Tongue (tissue), 2 donors: Measurements from ENCODE around the gene TRAF3IP3. TPM values are rescaled to one million over a fixed set of nuclear protein-coding genes. Genes with fewer than 3 reads are reported as not detected.

Experiments used
- DNase-seq: peaks from one replicate; pipeline ENCODE4 v3.0.0-alpha.2; 2015
- total RNA-seq: library from RNA; depleted of rRNA; stranded (reverse); fragments of >200 nt; gene quantifications from one replicate; pipeline ENCODE4 v1.2.3, GENCODE V29; 2014

Gene TRAF3IP3
- total RNA-seq, 1 donor from 2014 or later, result 3.4 TPM

DNA sequence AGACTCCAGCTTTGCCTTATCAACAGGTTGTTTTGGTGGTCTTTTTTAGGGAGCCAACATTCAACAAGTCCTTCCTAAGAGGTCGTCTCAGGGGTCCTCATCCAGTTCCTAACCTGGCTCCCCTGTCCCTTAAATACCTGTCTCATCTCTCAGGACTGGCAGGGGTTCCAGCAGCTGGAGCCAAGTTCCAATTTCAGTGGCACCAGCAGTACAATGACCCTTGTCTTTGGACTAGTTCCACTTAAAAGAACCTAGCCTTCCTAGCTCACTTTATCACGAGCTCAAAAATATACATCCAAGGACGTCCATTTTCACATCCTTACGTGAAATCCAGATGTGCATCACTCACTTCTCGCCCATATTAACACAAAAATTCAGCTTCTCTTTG lies 18.7 kb upstream of the TRAF3IP3 start:
- DNase-seq, result no peak

DNA sequence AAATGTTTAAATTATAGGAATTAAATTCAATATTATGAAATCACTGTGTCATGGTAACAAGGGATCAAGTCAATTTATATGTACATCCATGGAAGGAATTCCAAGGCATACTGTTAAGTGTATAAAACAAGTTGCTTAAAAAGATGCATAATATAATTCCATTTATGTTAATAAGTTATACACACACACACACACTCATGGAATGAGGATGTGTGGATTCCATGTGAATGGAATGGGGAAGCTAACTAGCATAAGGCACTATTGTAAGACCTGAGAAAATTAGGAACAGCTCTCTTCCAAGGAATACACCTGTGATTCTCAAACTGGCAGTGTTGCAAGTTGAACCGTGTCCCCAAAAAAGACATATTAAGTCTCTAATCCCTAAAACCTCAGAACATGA lies 17.6 kb upstream of the TRAF3IP3 start:
- no peak for DNase-seq

DNA sequence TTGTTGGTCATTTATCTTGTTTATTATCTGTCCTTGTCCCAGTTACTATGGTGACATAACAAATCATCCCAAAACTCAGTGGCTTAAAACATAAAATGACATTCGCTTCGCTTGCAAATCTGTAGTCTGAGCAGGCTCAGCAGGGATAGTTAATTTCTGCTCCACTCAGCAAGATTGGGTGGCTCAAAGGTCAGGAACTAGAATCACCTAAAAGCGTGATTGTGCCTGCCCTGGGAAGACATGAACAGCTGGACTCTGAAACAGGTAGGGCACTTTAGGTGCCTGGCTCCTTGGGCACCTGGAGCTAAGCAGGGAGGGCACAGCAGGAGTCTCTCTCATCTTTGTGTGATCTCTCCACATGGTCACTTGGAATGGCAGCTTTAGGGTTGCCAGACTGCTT lies 14.7 kb upstream of the TRAF3IP3 start:
- no peak for DNase-seq

DNA sequence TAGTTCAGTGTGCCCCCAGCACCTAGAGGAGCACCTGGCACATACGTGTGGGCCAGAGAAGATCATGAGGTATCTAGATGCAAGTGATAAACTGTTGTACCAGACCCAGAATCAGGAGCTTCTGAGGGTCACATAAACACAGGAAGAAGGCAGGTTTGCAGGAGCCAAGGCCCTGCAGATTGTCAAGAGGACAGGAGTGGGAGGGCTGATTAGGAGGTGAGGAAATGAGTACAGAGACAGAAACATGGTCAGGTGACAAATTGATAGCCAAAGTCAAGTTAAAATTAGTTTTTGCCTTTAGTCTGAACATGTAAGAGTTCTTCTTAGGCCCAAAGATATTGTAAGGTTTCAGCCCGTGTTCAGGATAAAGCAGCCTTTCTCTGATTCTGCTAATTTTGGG lies 14.0 kb upstream of the TRAF3IP3 start:
- DNase-seq, result no peak

DNA sequence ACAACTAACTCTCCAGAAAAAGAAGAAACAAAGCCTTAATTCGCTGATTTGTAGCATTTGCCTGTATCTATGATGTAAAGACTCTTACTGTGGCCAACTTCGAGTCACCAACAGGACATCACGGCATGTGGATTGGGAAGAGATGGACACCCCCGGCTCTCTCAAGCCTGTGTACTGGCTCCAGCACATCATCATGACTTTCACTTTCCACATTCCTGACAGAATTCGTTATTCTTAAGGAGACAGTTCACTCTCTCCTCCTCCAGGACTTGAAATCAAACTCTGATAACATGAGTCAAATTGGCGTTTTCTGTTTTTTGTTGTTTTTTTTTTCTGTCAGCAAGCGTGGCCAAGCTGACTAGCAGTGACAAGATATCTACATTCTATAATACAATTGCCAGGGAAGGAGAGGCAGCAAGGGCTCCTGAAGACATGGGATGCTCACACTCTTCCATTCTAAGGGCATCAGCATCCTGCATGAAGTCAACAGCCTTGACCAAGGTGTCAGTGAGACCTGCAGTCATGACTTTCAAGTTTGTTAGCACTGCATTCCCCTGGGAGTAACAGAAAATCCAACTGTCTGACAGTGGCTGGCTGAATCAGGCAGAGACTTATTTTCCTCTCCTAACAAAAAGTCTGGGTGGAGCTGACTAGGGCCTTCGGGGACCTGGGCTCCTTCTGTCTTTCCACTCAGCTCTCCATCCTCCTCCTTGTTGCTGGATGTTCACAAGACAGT lies 13.3 kb upstream of the TRAF3IP3 start:
- DNase-seq, result no peak

DNA sequence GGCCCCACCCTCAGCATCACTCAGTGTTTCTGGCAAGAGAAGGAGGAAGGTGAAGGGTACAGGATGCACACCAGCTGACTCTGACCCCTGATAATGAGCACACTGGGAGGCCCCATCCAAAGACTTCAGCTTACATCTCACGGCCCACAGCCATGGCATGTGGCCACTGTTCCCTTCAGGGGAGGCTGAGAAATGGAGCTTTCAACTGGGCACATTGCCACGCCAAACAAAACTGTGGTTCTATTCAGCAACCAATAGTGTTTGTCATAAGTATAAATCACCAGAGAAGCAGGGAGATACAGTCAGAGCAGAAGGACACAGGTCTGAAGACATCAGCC lies 12.7 kb upstream of the TRAF3IP3 start:
- DNase-seq, result no peak

DNA sequence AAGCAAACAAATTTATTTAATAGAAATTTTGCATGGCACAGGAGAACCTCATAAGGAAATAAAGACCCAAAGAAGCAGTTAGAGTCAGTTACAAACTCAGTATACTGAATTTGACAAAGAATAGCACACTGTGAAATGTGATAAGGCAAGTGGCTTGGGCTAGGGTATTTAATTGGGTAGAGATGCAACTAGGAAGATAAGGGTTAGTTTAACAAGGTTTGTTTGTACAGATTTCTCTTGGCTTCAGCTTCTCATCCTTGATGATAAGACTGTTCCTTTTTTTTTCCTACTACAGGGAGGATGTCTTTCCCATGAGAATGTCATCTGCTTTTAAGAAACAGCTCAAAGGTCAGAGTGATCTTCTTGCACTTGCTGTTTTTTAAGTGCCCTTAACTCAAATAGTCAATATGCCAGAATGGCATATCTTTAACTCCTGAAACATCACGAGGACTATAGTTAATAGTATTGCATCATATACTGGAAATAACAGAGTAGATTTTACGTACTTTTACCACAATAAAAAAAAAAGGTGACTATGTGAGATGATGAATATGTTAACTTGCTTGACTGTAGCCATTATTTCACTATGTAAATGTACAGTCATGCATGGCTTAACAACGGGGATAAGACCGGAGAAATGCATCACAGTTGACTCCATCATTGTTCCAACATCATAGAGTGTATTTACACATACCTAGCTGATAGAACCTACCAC lies 9.2 kb upstream of the TRAF3IP3 start:
- no peak for DNase-seq

DNA sequence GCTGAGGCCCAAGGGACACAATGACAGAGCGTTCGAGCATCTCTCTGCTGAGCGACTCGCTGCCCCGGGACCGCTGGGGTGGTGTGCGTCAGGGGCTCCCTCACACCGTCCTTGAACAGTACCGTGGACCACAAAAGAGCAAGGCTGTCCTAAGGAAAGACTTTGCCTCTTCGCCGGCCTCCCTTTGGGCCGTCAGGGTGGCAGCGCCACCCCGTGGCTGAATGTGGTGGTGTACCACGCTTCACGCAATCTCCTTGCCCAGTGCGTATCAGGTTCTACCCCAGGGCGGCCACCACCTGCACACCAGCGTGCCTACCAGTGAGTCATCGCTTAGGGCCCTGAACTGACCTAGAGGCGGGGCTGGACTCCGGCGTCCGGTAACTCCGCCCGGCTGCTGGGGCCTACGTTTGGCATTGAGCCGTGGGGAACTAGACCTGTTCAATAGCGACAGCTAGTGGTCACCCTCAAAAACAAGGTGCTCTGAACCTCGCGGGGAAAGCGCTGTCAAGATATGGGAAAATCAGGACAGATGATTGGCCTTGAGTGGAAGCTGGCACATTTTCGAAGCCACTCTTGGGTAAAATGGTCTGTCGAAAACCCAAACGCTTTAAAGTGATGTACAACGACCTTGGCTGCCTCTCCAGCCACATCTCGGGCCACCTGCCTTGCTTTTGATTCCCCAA lies 8.1 kb upstream of the TRAF3IP3 start:
- DNase-seq, result peak; percentile 89

DNA sequence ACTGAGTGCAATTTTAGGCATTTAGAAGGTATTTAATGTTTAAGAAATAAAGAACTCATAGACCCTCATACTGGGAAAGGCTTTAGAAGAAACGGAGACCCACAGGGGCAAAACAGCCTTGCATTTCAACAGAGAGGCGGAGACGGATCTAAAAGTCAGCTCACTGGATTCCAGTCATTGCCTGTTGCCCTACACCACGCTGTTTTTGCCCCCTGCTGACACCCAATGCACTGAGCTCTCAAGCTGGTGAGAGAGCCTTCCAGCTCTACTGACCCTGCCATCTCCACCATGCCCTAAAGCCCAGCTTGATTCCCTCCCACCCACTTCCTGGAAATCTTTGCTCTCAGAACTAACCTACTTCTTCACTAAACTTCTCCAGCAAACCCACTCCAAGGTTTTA lies 7.2 kb upstream of the TRAF3IP3 start:
- DNase-seq, result no peak

DNA sequence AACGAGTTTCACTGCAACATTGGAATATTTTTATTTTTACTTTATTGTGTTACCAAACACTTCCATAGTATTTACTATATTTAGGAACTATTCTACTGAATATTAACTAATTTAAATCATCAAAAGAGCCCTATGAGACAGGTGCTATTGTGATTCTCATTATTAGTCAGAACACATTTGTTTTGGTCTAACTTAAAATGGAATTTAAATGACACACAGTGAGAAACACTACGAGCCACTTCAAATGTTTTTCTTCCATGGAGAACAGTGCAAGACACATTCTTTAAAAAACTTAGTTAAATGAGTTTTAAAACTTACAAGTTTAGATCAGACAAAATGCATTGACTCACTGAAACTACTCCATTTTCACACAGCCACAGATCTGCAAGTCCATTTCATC lies 6.6 kb upstream of the TRAF3IP3 start:
- no peak for DNase-seq

DNA sequence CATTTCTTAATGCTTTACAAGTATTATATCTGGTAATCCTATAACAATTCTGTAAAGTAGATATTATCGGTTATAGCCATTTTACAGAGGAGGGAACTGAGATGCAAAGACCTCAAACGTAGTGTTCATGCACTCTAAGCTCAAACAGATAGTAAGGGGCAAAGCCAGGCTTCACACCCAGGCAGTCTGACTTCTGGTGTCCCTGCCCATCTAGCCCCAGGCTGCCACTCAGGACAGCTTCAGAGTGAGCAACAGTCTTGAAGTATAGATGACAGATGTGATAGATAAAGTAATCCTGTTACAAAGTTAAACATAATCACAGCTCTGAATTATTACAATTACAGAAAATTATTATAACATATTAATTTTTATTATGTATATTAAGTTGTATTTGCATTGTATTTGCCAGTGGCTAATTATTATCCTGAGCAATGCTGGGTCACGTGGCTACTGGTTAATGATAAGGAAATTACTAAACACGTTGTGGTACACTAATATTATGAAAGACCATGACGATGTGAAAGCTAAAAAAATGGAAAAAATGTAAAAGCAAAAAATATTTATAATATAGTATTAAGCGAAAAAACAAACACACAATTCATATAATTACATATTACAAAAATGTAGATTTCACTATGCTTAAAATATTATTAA lies 6.1 kb upstream of the TRAF3IP3 start:
- no peak for DNase-seq

DNA sequence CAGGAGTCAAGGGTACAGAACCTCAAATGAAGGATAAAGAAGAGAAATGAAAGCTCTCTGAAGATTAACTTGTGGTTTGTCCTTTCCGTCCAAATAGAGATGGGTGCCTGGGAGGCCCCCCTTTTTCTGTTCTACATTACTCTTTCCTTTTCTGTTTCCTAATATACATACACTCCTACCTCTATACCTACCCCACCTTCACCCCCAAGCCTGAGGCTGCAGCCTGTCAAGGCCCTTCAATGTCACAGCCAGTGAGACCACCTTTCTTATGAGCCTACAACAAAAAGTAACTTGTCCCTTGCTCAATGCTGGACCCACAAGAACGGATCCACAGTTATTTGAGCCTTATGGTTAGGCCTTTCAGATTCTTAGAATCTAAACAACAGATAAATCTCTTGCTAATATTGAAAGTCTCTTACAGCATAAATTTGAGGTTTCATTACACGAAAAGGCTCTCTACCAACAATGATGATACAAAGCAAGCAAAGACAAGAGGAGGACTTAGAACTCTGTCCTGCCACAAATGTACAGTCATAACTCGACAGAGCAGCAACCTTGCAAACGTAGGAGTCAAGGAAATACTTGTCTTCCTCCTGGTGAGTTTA lies 4.1 kb upstream of the TRAF3IP3 start:
- no peak for DNase-seq

DNA sequence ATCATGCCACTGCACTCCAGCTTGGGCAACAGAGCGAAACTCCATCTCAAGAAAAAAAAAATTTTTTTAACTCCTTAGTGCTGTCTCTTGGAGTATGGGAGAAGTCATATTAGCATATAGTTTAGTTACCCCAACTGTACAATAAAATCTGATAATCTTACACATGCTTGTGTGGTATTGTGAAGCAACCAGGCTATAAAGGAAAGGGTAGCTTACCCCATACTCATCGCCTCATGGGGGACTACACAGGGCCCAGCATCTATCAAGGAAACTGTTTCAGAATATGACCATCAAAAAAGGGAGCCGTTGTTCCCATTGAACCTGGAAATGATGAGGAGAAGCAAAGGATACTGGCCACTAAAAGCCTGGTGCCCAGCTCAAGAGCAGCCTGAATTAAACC lies 3.0 kb upstream of the TRAF3IP3 start:
- DNase-seq, result no peak

DNA sequence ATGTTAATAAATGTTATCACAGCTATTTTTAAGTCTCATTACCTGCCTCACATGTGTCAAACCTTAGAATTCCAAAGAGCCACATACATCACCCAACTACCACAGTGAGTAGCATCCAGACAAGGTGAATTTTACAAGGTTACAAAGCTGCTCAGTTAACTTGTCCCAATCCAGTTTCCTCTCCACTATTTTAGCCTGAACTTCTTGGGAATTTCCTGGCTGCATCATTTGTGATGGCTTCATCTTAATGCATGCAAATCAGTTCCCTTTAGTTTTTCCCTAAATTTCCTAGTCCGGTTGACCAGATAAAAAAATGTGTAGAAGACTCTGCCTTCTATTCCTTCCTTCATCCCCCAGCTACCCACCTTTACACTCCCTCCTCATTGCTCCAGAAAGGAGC lies 597 bp upstream of the TRAF3IP3 start:
- no peak for DNase-seq

DNA sequence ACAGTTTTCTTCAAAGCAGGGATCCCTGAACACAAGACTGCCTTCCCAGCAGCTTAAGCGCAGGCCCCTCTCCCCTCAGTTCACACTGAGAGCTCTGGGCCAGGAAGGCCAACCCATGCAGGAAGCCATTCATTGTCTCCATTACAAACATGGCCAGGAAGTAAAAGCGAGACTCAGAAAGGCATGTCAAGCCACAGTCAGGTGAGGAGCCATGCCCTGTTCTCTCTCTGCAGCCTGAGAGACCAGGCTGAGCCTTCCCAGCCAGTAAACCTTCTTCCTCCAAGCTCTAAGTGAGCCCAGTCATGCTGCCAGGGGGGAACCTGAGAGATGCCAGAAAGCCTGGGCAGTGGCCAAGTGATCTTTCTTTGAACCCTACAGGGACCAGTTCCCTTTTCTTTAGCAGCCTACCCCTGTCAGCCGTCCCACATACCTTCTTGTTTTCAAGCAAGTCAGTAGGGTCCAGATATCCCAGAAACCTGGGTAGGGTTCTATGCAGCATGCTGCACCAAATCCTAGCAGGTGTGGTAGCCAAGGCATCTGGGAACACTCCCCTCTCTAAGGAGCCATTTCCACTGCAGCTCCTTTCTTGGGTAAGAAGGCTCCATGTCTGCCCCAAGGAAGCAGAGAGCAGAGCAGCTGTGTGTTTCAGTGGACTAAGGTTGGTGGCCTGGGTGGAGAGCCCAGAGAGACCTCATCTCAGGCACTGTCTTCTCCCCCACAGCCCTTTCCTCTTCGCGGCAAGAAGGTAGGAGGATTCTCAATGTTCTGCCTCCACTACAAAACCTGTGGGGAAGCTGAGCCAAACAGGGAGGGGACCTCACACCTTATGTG lies 977 bp downstream of the TRAF3IP3 start:
- DNase-seq, result no peak

DNA sequence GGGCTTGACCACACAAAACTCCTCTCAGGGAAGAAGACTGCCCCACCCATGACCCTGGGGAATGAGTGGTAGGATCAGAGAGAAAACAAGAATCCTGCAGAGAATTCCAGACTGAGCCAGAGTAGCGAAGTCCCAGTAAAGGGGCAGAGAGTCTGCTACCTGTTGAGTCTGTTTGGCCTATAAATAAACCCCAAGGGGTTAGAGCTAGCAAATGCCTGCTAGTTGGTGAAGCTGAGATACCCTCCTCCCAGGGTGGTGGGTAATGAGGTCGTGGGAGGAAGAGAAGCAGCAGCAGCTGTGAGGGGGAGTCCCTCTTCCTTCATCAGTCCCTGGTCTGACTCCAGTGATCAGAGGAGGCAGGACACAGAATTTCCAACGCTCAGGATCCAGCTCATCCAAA lies 2.5 kb downstream of the TRAF3IP3 start:
- no peak for DNase-seq

DNA sequence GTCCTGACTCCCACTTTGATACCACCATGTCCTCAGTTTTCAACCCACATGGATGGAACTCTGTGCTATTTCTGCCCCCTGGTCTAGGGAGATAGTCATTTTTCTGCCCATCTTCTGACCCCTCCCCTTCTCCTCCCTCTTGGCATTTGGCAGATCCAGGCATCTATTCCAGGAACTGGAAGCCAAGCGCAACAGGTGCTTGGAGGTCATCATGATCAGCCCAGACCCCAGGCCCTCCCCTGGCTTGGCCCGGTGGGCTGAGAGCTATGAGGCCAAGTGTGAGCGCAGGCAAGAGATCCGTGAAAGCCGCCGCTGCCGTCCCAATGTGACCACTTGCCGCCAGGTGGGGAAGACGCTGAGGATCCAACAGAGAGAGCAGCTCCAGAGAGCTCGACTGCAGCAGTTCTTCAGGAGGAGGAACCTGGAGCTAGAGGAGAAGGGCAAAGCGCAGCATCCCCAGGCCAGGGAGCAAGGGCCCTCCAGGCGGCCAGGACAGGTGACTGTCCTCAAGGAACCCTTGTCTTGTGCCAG lies 4.0 kb downstream of the TRAF3IP3 start:
- no peak for DNase-seq

DNA sequence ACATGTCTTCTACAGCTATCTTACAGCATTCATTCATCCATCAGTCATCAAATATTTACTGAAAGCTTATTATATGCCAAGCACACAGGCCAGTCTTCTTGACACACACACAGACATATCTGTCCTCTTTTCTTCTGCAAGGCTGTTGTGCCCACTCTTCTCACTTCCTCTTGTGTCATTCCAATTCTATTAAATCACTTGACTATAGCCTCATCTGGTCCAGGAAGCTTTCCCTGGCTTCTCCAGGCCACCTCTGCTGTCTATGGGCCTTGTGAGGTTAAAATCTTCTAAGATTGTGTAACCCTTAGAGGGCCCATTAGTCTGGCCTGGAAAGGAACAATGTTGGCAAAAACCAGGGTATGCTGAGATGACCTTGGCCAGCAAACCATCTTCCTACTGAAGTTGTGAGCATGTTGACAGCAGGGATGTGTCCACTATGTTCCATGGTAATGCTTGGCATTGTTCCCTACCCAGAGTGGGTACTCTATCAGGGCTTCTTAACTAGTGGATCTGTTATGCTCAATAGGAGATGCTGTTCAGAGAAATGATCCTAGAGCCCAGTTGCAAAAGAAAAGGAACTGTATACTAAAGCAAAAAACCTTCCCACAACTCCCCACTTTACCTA lies 5.3 kb downstream of the TRAF3IP3 start:
- no peak for DNase-seq

DNA sequence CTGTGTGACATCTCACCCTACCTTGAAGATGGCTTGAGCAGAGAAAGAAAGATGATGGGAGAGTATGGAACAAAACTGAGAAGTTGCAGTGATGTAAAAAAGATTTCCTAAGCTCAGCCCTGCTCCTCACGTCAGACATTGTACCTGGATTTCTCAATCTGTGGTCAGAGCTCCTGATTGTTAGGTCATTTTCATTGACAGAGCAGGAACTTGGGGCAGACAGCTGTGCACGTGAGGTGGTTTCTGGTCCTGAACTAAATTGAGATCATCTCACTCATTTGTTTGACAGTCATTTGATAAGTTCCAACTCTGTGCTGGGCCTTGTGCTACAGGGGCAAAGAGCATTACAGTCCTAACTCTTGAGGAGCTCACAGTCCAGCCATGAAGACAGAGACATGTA lies 10.2 kb downstream of the TRAF3IP3 start:
- no peak for DNase-seq

DNA sequence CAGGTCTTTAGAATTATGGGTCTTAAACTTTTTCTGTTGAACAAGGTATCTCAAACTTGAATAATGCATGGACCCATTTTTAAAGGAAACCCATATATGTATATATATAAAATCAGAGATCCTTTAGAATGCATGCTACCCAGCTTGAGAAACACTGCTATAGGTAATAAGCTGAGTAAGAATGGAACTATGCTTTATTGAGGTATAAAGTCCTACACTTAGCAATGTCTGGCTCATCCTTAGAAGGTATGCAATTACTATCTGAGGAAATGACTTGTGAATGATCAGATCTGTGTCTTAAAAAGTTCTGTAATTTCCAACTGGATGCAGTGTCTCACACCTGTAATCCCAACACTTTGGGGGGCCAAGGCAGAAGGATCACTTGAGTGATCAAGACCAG lies 11.2 kb downstream of the TRAF3IP3 start:
- no peak for DNase-seq

DNA sequence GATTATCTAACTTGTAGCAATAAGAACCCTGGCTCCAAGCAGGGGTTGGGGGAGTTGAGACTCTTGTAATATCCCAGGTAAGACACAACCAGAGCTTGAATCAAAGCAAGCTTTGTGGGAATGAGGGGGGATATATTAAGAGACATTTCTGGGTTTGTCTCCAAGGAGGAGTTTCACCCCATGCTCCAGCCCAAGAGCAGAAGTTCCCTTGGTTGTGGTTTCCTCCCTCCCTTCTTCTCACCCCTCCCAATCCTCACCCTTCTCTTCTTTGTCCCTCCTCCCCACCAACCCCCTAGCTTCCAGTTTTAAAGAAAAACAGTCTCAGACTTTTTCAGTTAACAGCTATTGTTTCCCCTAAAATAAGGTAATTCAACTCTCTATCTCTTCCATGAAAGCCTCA lies 11.9 kb downstream of the TRAF3IP3 start:
- DNase-seq, result no peak
